Ammon's horn (tissue), 1 donor: ENCODE data around the gene ZNF644.
A peak's percentile ranks its signal among the peaks of the same experiment; 100 is the strongest.
"Not testable (repeated sequence)": the region's sequence is repeated elsewhere in the genome, so short reads cannot be mapped to it uniquely, and the experiment has no call there.

ENCODE experiments used
- DNase-seq: peaks from one replicate; pipeline ENCODE4 v3.0.0-alpha.2; 2016; ENCODE audit warnings: low spot score

The ZNF644 gene

GRCh38 chr1:90925928-90926869, 95.6 kb downstream of the ZNF644 start:
- no peak for DNase-seq

GRCh38 chr1:90924982-90925381, 96.9 kb downstream of the ZNF644 start:
- no peak for DNase-seq

- no peak for DNase-seq
These were observed 98.8 kb downstream of the ZNF644 start for GRCh38 chr1:90922996-90923395.

- no peak for DNase-seq
These were observed 99.6 kb downstream of the ZNF644 start for GRCh38 chr1:90922202-90922601.

- no peak for DNase-seq
These were observed 101.9 kb downstream of the ZNF644 start for GRCh38 chr1:90919900-90920299.

- no peak for DNase-seq
These were observed 102.6 kb downstream of the ZNF644 start for GRCh38 chr1:90919190-90919719.

DNA sequence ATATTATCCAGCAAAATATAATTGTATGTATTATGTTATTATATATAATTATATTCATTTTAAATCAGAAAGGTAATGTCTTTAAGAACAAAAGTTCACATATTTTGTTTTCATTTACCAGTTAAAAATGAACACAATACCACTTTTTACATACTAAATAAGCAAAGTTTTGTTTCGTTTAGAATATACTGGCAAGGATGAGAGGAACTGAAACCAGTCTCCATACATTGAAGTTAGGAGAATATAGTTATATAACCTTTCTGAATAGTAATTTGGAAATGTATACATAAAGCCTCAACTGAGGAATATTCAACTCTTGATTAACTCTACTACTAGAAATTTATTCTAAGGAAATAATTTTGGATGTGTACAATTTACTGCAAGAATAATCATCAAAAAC, 110.5 kb downstream of the ZNF644 start:
- no peak for DNase-seq

DNA sequence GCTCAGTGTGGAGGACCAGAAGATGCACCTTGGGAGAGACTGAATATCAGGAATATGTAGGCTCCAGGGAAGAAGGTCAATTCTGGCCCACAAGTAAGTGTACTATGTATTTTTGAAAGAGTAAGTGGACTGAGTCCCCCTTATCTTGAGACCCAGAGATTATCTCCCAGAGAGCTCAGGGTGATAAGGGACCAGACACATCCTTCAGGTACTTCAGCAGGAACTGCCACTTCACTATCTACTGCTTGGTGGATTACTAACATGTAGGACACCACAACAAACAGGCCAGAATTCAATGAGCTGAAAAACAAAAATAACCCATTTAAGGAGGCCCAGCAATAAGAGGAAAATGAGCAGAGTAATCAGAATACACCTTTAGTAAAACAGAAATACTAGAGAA, 119.2 kb downstream of the ZNF644 start:
- no peak for DNase-seq

DNA sequence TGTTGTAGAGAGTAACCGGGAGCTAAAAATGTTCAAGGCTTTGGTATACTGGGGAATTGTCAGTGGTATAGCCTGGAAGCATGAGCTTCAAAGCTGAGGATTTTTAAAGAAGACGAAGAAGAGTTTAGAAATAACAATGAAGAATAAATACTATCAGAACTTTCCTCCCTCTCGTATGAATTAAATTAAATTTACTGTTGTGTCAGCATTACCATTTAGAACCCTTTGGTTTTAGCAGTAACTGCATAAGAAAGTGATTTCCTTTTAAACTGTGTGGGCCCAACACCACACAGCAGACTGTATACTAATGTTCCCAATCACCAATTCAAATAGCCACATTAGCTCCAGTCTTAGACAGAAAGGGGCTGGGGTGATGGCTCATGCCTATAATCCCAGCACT, 122.6 kb downstream of the ZNF644 start:
- DNase-seq, result no peak

DNA sequence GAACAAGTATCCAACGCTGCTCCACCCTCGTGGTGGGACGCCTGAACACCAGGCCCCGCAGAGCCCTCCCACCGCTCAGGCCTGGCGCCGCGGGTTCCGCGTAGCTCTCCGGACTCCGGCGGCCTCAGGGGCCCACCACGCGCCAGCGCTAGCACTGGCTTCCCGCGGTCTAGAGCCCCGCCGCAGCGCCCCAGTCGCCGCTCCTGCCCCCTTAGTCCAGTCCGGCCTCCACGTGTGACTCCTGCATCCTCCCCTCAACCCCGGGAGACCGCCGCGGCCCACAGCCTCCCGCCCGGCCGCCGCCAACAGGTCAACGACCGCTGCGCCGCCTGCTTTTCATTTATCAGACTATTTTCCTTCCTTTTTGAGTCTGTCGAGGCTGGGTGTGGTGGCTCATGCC, 128.2 kb downstream of the ZNF644 start:
- not testable (repeated sequence) for DNase-seq

DNA sequence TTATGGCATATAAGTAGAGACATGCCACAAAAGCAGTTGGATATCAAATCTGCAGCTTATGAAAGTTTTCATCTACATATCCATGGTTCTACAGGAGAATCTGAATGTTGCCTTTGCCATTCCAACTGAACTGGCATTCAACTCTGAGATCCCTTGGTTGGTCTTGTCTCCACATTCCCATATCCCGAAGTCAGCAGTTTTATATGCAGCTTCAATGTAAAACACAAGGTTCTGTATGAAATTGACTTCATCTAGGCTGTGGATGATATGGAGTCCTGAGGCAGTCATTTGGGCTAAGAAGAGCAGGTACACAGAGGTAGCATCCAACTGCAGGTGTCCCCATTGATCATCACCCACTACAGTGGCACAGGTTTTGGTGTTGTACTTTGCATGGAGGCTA, 129.0 kb downstream of the ZNF644 start:
- DNase-seq, result not testable (repeated sequence)

DNA sequence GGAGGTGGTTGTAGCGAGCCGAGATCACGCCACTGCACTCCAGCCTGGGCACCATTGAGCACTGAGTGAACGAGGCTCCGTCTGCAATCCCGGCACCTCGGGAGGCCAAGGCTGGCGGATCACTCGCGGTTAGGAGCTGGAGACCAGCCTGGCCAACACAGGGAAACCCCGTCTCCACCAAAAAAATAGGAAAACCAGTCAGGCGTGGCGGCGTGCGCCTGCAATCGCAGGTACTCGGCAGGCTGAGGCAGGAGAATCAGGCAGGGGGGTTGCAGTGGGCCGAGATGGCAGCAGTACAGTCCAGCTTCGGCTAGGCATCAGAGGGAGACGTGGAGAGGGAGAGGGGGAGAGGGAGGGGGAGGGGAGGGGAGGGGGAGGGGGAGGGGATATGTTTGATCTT, 129.6 kb downstream of the ZNF644 start:
- DNase-seq, result not testable (repeated sequence)

DNA sequence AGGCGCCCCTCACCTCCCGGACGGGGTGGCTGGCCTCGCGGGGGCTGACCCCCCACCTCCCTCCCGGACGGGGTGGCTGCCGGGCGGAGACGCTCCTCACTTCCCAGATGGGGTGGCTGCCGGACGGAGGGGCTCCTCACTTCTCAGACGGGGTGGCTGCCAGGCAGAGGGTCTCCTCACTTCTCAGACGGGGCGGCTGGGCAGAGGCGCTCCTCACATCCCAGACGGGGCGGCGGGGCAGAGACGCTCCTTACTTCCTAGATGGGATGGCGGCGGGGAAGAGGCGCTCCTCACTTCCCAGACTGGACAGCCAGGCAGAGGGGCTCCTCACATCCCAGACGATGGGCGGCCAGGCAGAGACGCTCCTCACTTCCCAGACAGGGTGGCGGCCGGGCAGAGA, 130.1 kb downstream of the ZNF644 start:
- not testable (repeated sequence) for DNase-seq

DNA sequence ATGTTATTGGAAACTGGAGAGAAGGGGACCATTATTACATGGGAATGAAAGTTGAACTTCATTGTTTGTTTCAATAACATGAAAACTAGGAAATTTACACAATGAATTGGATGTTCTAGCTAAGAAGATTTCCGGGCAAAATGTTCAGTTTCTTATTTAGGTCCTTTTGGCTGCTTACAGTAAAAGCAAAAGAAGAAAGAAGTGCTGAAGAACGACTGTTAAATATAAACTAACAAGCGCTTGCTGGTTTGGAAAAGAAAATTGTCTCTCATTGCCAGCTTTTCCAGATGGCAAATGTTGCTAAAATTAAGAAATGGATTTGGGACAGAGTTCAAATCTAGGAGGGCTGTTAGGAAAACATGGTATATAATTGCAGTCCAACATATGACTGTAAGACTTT, 139.6 kb downstream of the ZNF644 start:
- DNase-seq, result no peak

- no peak for DNase-seq
These were observed 140.8 kb downstream of the ZNF644 start for GRCh38 chr1:90881034-90881433.

DNA sequence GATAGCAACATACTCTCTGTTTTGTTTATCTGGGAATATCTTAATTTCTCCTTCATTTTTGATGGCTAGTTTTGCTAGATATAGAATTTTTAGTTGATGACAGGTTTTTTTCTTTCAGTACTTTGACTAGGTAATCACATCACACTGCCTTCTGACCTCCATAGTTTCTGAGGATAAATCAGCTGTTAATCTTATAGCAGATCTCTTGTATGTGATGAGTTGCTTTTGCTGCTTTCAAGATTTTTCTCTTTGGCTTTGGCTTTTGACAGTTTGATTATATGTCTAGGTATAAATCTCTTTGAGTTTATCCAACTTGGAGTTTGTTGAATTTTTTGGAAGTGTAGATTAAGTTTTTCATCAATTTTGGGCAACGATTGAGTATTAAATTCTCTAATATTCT, 142.6 kb downstream of the ZNF644 start:
- DNase-seq, result no peak

DNA sequence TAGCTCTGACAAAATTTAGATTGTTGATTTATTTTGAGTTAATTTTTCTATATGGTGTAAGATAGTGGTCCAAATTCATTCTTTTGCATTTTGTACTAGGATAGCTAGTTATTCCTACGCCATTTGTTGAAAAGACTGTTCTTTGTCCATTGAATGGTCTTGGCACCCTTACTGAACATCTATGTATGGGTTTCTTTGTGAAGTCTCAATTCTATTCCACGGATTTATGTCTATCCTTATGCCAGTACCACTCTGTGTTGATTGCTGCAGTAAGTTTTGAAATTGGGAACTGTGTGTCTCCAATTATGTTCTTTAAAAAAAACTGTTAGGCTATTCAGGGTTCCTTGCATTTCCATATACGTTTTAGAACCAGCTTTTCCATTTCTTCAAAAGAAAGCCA, 145.7 kb downstream of the ZNF644 start:
- DNase-seq, result peak; percentile 19
